HG02973 (cell line): ENCODE measurements around the gene ESRRB.
"Not testable (repeated sequence)": the region's sequence is repeated elsewhere in the genome, so short reads cannot be mapped to it uniquely, and the experiment has no call there.

Source experiments
- ATAC-seq: cut with Tn5 transposase; IDR thresholded peaks from one replicate; pipeline ENCODE4 v1.9.1; 2021; ENCODE audit warnings: moderate library complexity; ENCODE audit not compliant: unreplicated experiment

ESRRB gene

GRCh38 chr14:76536636-76537035, 160.7 kb downstream of the ESRRB start:
- not testable (repeated sequence) for ATAC-seq

- no peak for ATAC-seq
These were observed 162.1 kb downstream of the ESRRB start for GRCh38 chr14:76537906-76538647.

- no peak for ATAC-seq
These were observed 162.7 kb downstream of the ESRRB start for GRCh38 chr14:76538648-76539008.

GRCh38 chr14:76539130-76539529, 163.2 kb downstream of the ESRRB start:
- ATAC-seq: no peak

- ATAC-seq: no peak
These were observed 165.8 kb downstream of the ESRRB start for GRCh38 chr14:76541594-76542219.

GRCh38 chr14:76546426-76547221, 170.7 kb downstream of the ESRRB start:
- no peak for ATAC-seq

GRCh38 chr14:76547831-76548230, 171.9 kb downstream of the ESRRB start:
- ATAC-seq: no peak

DNA sequence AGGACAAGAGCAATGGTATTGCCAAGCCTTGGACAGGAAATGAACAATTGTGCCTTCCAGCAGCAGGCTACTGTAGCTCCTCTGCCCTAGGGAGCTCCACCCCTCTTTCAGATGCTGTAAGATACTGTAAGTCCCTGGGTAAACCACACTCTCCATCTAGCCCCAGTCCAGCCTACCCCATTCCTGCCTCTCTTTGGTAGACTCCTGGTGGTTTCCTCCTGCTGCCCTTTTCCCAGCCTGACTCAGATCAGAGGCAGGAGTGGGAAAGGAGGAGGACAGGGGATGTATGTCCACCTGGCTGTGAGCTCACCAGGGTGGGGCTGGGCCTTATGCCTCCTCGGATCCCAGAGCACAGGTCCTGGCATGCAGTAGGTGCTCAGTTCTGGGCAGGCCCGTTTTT, 174.6 kb downstream of the ESRRB start:
- no peak for ATAC-seq

- ATAC-seq: no peak
These were observed 175.2 kb downstream of the ESRRB start for GRCh38 chr14:76551116-76551515.
